SJSA1 (cell line): Measurements from ENCODE around the gene TMEM203. TPM values are rescaled to one million over a fixed set of nuclear protein-coding genes. Genes with fewer than 3 reads are reported as not detected.
"Not testable (repeated sequence)": the region's sequence is repeated elsewhere in the genome, so short reads cannot be mapped to it uniquely, and the experiment has no call there.

Experiments
- DNase-seq, 2 experiments: peaks; one replicate each; pipeline ENCODE4 v3.0.0-alpha.2; 2015 to 2020; ENCODE audit warnings: low spot score in 2 of 2, low read depth in 1 of 2
- H3K27ac ChIP-seq: fragments of 250-450 bp; sonication (Bioruptor Pico); 2 replicates; pipeline ENCODE4 v1.5.1; 2020; ENCODE audit warnings: mild to moderate bottlenecking, moderate library complexity
- H3K27me3 ChIP-seq: fragments of 250-450 bp; sonication (Bioruptor Pico); replicated peaks from 2 replicates; pipeline ENCODE4 v1.5.1; 2020; ENCODE audit warnings: mild to moderate bottlenecking, moderate library complexity
- H3K36me3 ChIP-seq: fragments of 250-450 bp; sonication (Bioruptor Pico); 2 replicates; pipeline ENCODE4 v1.5.1; 2020; ENCODE audit warnings: mild to moderate bottlenecking
- H3K4me1 ChIP-seq: fragments of 250-450 bp; sonication (Bioruptor Pico); replicated peaks from 2 replicates; pipeline ENCODE4 v1.6.1; 2021; ENCODE audit warnings: mild to moderate bottlenecking
- H3K4me3 ChIP-seq: fragments of 250-450 bp; sonication (Bioruptor Pico); 2 replicates; pipeline ENCODE4 v1.5.1; 2020; ENCODE audit warnings: mild to moderate bottlenecking
- H3K9me3 ChIP-seq: fragments of 250-450 bp; sonication (Bioruptor Pico); replicated peaks from 2 replicates; pipeline ENCODE4 v1.5.1; 2020; ENCODE audit warnings: mild to moderate bottlenecking
- total RNA-seq: library from RNA; depleted of rRNA; stranded (reverse); fragments of >200 nt; shearing (Covaris generic); gene quantifications from 2 replicates; pipeline ENCODE4 v1.2.3, GENCODE V29; 2014

TMEM203 gene
- total RNA-seq, 1 experiment from 2014 or later = 44.5 TPM

- peaks cover 31% of the 10 kb centered on the region for H3K36me3 ChIP-seq
- no peak overlapping the region for H3K27ac ChIP-seq
- H3K4me3 ChIP-seq = no peak overlapping the region
- no peaks in the 10 kb centered on the region for H3K9me3 ChIP-seq
- no peaks in the 10 kb centered on the region for H3K27me3 ChIP-seq
- no peak for DNase-seq
- peaks cover 22% of the 10 kb centered on the region for H3K4me1 ChIP-seq
Observed at GRCh38 chr9:137244486-137245449, 39.3 kb upstream of the TMEM203 start.

- Histone ChIP-seq H3K9me3 (no peaks in the 10 kb centered on the region), H3K4me3 (no peak overlapping the region)
- DNase-seq = no peak
Observed at GRCh38 chr9:137243626-137244485, 38.4 kb upstream of the TMEM203 start.

GRCh38 chr9:137243266-137243625 is 37.8 kb upstream of the TMEM203 start:
- not testable (repeated sequence) for H3K27ac ChIP-seq, DNase-seq, H3K27me3 ChIP-seq, H3K9me3 ChIP-seq
- Histone ChIP-seq H3K4me1 (peaks cover 22% of the 10 kb centered on the region), H3K36me3 (peaks cover 31% of the 10 kb centered on the region), H3K4me3 (peak overlapping the region; percentile 82)

More at GRCh38 chr9:137243626-137244485, 38.4 kb upstream of the TMEM203 start:
- Histone ChIP-seq H3K36me3 (peaks cover 31% of the 10 kb centered on the region), H3K27ac (no peak overlapping the region), H3K27me3 (no peaks in the 10 kb centered on the region), H3K4me1 (peaks cover 22% of the 10 kb centered on the region)

GRCh38 chr9:137242269-137243203 is 37.1 kb upstream of the TMEM203 start:
- Histone ChIP-seq H3K9me3 (no peaks in the 10 kb centered on the region), H3K27me3 (no peaks in the 10 kb centered on the region), H3K4me3 (peak overlapping the region; percentile 82), H3K4me1 (peaks cover 22% of the 10 kb centered on the region), H3K27ac (no peak overlapping the region), H3K36me3 (peaks cover 31% of the 10 kb centered on the region)
- DNase-seq = no peak

- Histone ChIP-seq H3K27ac (peak overlapping the region; percentile 70), H3K27me3 (no peaks in the 10 kb centered on the region), H3K4me1 (peaks cover 25% of the 10 kb centered on the region), H3K36me3 (peaks cover 31% of the 10 kb centered on the region), H3K4me3 (peak overlapping the region; percentile 82), H3K9me3 (no peaks in the 10 kb centered on the region)
- DNase-seq = no peak
Observed at GRCh38 chr9:137241490-137242268, 36.2 kb upstream of the TMEM203 start.

GRCh38 chr9:137240841-137241489 is 35.5 kb upstream of the TMEM203 start, which contains the start of gene TUBB4B:
TUBB4B (plus strand) TSS chr9:137241287; CDS start chr9:137241361, 74 bp downstream.
- no peaks in the 10 kb centered on the region for H3K9me3 ChIP-seq
- peak within 1 kb of the TSS; percentile 83 for H3K27ac ChIP-seq
- peaks cover 29% of the 10 kb centered on the region for H3K4me1 ChIP-seq
- no peaks in the 10 kb centered on the region for H3K27me3 ChIP-seq
- DNase-seq = peak; percentile 99
- peak within 1 kb of the TSS; percentile 82 for H3K4me3 ChIP-seq
- peaks cover 31% of the 10 kb centered on the region for H3K36me3 ChIP-seq

- Histone ChIP-seq H3K27ac (peak overlapping the region; percentile 83), H3K36me3 (peaks cover 31% of the 10 kb centered on the region), H3K4me1 (peaks cover 29% of the 10 kb centered on the region), H3K9me3 (no peaks in the 10 kb centered on the region), H3K27me3 (no peaks in the 10 kb centered on the region), H3K4me3 (peak overlapping the region; percentile 63)
- peak in 1 of 2 experiments; percentile 69 for DNase-seq
Observed at GRCh38 chr9:137240318-137240840, 34.9 kb upstream of the TMEM203 start.

- not testable (repeated sequence) for H3K27me3 ChIP-seq, H3K9me3 ChIP-seq, DNase-seq
- Histone ChIP-seq H3K27ac (peak overlapping the region; percentile 83), H3K36me3 (peaks cover 31% of the 10 kb centered on the region), H3K4me1 (peaks cover 29% of the 10 kb centered on the region), H3K4me3 (peak overlapping the region; percentile 63)
Observed at GRCh38 chr9:137239541-137240200, 34.2 kb upstream of the TMEM203 start.

GRCh38 chr9:137237759-137238726 is 32.6 kb upstream of the TMEM203 start:
- peaks cover 11% of the 10 kb centered on the region for H3K27me3 ChIP-seq
- no peak overlapping the region for H3K27ac ChIP-seq
- H3K4me3 ChIP-seq = no peak overlapping the region
- no peaks in the 10 kb centered on the region for H3K9me3 ChIP-seq
- H3K4me1 ChIP-seq = peaks cover 20% of the 10 kb centered on the region
- H3K36me3 ChIP-seq = peaks cover 18% of the 10 kb centered on the region
- DNase-seq = no peak

GRCh38 chr9:137236936-137237421 is 31.5 kb upstream of the TMEM203 start:
- H3K36me3 ChIP-seq = peaks cover 7% of the 10 kb centered on the region
- H3K4me3 ChIP-seq = no peak overlapping the region
- no peaks in the 10 kb centered on the region for H3K9me3 ChIP-seq
- no peak overlapping the region for H3K27ac ChIP-seq
- peaks cover 11% of the 10 kb centered on the region for H3K4me1 ChIP-seq
- no peak for DNase-seq
- H3K27me3 ChIP-seq = peaks cover 21% of the 10 kb centered on the region
